ENCODE data around the gene CLEC12A.
"Not testable (repeated sequence)": the region's sequence is repeated elsewhere in the genome, so short reads cannot be mapped to it uniquely, and the experiment has no call there.

Gene CLEC12A

DNA sequence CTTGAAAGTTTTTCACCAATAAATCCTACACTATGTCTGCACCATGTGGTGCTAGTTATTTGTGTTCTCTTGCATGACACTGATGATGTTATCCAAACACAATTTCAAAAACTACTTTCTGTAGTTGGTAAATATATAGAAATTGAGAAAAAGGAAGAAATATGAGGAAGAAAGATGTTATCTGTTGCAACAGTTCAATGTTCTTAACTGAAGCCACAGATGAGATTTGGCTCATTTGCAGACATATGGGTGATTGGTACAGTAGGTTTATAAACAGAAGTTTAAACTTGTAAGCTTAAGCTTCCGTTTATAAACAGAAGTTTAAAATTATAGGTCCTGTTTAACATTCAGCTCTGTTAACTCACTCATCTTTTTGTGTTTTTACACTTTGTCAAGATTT, at the start of gene CLEC12A:
Gene CLEC12A, plus strand, starts transcription at position 229 of the 400 bp plus-strand sequence. CDS start 188 bp downstream, outside the sequence.
- FAIRE-seq: no peak

GRCh38 chr12:9922429-9922828, 48.8 kb upstream of the CLEC12A start:
- FAIRE-seq: no peak

GRCh38 chr12:9925705-9926393, 45.4 kb upstream of the CLEC12A start:
- peak; percentile 32 for FAIRE-seq

GRCh38 chr12:9926876-9927275, 44.3 kb upstream of the CLEC12A start:
- no peak for FAIRE-seq

GRCh38 chr12:9928607-9929006, 42.6 kb upstream of the CLEC12A start:
- FAIRE-seq: no peak

DNA sequence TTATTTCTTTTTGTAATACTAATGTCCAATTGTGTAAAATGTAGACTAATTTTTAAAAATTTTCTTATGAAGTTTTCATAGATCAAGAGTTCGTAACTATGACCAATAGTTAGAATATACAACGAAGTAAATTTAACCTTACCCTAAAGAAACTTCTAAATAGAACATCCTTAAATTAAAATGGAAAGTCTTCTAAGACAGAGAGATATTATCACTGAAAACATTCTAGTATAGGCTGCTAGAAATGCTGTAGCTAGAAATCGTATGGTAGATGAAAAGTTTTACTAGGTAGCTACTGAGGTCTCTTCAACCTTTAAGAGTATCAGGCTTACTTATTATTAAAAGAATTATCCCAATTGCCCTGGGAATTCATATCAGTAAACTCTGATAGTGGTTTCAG, 40.0 kb upstream of the CLEC12A start:
- FAIRE-seq: peak; percentile 7

DNA sequence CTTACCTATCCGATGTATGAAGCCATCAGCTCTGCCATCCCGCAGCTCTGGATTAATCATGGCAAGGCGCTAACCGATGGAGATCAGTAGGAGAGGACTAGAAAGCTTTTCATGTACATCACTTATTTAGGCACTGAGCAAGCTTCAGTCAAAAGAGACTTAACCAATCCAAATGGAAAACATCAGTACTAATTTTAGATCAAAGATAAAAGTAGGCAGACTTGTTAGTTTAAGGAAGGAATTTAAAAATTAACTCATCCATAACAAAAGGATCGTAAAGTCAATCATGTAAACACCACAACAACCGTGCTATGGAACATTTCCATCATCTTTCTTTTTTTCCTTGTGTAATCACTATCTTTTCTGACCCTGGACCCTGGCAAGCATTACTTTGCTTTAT, 38.9 kb upstream of the CLEC12A start, which contains the start of gene CLEC2A:
Gene CLEC2A, minus strand, starts transcription at position 101 of the 400 bp plus-strand sequence. Its CDS starts 41 bp downstream, at position 60.
- no peak for FAIRE-seq

DNA sequence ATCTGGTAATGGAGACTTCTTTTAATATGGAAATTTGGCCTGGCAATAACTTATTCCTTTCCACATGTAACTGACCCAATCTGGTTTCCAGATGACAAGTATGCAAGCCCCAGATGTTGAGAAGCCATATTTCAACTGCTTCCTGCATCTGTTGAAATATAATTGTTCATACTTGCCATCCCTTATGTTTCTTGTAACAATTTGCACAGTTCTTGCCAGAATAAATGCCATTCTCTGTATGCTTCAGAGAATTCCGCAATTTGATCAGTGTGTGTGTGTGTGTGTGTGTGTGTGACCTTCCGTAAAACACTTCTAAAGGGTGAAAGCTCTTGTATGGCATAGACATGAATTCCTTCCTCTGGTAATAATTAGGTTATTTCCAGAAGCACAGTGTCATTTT, 37.3 kb upstream of the CLEC12A start:
- FAIRE-seq: no peak

- FAIRE-seq: no peak
These were observed 36.2 kb upstream of the CLEC12A start for GRCh38 chr12:9935026-9935425.

GRCh38 chr12:9936591-9936990, 34.6 kb upstream of the CLEC12A start:
- FAIRE-seq: no peak

DNA sequence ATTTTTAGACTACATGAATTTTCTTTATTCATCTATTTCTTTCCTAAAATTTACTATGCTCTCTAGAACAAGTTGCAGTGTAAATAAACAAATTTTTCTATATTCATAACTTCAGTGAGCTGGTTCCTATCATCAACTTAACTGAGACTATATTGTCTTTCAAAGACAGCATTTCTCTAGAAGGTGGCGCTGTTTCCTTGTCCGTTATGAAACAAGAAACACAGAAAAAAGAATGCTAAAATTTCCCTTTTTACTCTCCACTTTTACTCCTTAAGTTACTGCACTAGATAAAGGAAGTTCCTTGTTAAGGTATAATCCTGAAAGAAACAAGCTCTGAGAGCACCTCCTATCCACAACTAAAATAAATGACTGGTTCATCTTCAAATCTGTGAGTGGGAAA, 30.8 kb upstream of the CLEC12A start:
- peak; percentile 61 for FAIRE-seq

DNA sequence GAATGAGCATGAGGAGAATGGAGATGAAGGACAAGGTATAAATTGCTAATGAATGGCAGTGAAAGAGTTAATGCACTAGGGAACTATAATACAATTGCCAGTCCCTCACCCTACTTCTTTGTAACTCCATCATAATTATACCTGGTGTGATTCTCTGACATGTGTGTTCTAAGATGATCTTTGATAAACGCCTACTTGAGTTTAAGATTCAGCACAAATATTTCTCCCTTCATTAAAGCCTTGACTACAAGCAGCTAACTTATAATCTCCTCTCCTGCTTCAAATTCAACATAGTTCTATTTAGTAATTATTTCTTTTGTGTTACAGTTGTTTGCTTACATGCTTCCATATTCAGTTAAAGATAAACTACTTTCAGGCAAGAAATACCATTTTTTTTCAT, 29.4 kb upstream of the CLEC12A start:
- no peak for FAIRE-seq

- no peak for FAIRE-seq
These were observed 28.0 kb upstream of the CLEC12A start for GRCh38 chr12:9943240-9943639.

DNA sequence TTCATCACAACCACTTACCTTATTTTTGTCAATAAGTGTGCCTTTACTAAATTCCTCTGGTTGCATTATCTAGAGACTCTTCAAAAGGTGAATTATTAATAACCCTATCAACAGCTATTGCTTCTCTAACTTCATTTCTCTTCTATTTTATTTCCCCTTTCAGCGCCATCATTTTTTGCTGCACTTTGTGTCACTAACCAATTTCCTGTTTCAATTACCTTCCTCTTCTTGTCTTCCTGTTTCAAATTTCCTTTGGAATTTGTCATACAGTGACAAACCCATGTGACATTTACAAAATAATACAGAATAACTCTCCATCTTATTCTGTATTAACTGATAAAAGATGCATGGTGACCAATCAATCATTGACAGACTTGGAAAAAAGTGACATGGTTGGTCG, 26.8 kb upstream of the CLEC12A start:
- FAIRE-seq: no peak

GRCh38 chr12:9947674-9948073, 23.5 kb upstream of the CLEC12A start:
- no peak for FAIRE-seq

GRCh38 chr12:9948606-9949296, 22.5 kb upstream of the CLEC12A start:
- no peak for FAIRE-seq

- no peak for FAIRE-seq
These were observed 20.1 kb upstream of the CLEC12A start for GRCh38 chr12:9951026-9951675.

GRCh38 chr12:9952954-9953729, 18.1 kb upstream of the CLEC12A start:
- FAIRE-seq: not testable (repeated sequence)

DNA sequence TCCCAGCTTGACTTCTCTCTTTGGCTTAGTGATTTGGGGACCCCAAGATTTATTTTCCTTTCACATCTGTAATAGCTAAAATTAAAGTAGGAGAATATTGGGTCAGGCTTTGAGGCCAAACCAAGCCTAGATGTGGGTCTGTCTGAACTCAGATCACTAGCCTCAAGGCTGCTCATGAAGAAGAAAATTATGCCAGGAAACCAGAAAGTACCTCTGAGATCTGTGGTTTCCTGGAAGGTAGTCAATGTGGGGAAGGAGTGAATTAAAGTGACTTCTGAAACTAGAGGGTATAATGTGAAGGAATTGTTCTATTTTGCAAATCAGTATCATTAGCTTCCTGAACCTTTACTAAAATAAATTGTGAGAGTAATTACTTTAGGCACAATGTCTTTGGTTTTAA, 13.4 kb upstream of the CLEC12A start:
- FAIRE-seq: no peak

- FAIRE-seq: no peak
These were observed 10.6 kb upstream of the CLEC12A start for GRCh38 chr12:9960590-9960989.

DNA sequence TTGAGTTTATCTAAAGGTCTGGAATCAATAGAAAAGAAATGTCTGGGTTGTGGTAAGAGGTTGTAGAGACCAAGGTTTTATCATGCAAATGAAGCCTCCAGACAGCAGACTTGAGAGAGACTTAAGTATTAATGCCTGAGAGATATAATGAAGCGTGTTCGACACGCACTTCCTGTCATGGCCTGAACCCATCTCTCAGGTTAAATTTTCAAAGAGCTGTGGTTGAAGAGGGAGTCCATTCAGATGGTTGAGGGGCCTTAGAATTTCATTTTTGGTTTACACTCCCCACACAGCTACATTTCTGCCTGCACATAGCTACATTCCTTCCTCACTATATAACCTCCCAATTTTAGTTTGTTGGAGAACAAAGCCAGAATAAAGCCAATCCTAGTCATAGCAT, 10.1 kb upstream of the CLEC12A start:
- no peak for FAIRE-seq

DNA sequence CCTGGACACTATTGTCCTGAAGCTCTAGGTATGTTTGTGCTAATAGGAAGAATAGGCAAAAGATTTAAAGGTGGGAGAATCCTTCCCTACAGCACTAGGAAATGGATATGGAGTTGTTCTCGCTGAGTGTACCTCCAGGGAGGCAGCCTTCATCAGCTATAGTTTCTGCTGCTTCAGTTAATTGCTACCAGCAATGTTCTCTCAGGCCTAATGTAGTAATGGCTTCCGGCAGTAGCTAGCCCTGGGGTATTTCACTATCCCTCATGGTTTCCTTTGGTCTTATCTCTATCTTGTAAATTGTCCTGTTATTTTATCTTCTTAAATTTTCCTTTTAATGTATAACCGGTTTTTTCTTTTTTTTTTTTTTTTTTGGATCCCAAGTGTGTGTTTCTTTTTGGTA, 9.3 kb upstream of the CLEC12A start:
- no peak for FAIRE-seq

GRCh38 chr12:9969673-9970072, 1.5 kb upstream of the CLEC12A start:
- no peak for FAIRE-seq
